Measurements from ENCODE around the gene ANKDD1B. TPM values are rescaled to one million over a fixed set of nuclear protein-coding genes. Genes with fewer than 3 reads are reported as not detected.

ANKDD1B gene
- total and polyA plus RNA-seq, 2 of the 13 experiments (the other 11 are each of a cell fraction or from before 2014, with no cell fraction given) = 0.12 to 0.27 TPM

DNA sequence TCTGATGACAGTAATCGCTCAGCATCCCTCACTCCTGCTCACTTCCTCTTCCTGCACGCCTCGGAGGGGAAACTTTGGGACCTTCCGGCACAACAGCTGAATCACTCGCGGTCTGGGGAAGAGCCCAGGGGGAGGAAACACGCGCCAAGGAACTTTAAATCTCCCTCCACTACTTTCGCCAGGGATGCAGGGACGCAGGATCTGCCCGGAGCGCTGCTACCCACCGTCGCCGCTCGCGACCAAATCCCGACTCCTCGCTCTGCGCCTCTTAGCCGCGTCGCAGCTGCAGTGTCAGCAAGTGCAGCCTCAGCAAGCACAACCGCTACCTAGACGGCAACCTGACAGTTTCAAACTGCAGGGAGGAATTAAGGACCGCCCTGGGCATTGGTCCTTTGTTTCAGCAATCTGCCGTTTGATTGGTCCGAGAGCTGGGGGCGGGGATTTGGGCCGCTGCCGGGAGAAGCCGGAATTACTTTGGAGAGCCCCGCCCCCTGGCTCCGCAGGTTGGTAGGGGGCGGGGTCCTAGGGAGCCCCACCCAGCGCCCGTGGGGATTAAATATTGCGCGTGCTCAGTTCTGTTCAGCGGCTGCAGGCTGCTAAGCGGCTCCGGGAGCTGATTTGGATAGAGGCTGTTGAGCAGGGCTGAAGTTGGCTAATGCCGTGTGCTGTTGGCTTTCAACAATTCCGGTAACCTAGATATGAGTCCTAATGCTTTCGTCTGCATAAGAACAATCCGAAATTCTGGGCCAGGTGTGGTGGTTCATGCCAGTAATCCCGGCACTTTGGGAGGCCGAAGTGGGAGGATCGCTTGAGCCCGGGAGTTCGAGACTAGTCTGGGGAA lies 106.0 kb downstream of the ANKDD1B start, which contains the start of gene POC5 (continued):
- TF ChIP-seq REST (IDR thresholded peaks at IDR 0.05; ENCODE audit: borderline replicate concordance in 1 of 2, low read depth in 1 of 2, low read length in 2 of 2) = no peak
- TF ChIP-seq ZIK1 (CRISPR knock-in tag; IDR thresholded peaks at IDR 0.05; ENCODE audit: borderline replicate concordance, low read depth) = no peak
- TF ChIP-seq ZNF746 (CRISPR knock-in tag; IDR thresholded peaks at IDR 0.05) = no peak
- TF ChIP-seq DMAP1 (CRISPR knock-in tag; IDR thresholded peaks at IDR 0.05) = peak; percentile 95
- no peak for TF ChIP-seq TBP (CRISPR knock-in tag; IDR thresholded peaks at IDR 0.05)
- peak; percentile 69 for TF ChIP-seq HNRNPLL (IDR thresholded peaks at IDR 0.05; ENCODE audit: low read depth, low read length, poor library complexity, severe bottlenecking)
- TF ChIP-seq YEATS4 (CRISPR knock-in tag; IDR thresholded peaks at IDR 0.05; ENCODE audit: borderline replicate concordance) = peak; percentile 92
- no peak for TF ChIP-seq ZNF20 (CRISPR knock-in tag; IDR thresholded peaks at IDR 0.05)
- TF ChIP-seq ZNF407 (CRISPR knock-in tag; IDR thresholded peaks at IDR 0.05; ENCODE audit: not compliant biosample characterization) = no peak
- no peak for TF ChIP-seq KLF15 (CRISPR knock-in tag; IDR thresholded peaks at IDR 0.05; ENCODE audit: borderline replicate concordance)
- no peak for TF ChIP-seq ZNF703 (CRISPR knock-in tag; IDR thresholded peaks at IDR 0.05; ENCODE audit: borderline replicate concordance)
- TF ChIP-seq GFI1 (CRISPR knock-in tag; IDR thresholded peaks at IDR 0.05; ENCODE audit: borderline replicate concordance) = 0 out of 2 replicates have a peak, but pooled peaks have one; percentile 23
- peak; percentile 66; the same call in 1 of the 2 replicates for TF ChIP-seq TARDBP (CRISPR knock-in tag; IDR thresholded peaks at IDR 0.05)
- TF ChIP-seq ATF1 (CRISPR knock-in tag; IDR thresholded peaks at IDR 0.05) = peak; percentile 49
- no peak; the same call in 1 of the 2 replicates for TF ChIP-seq ZNF614 (CRISPR knock-in tag; IDR thresholded peaks at IDR 0.05; ENCODE audit: borderline replicate concordance)
- no peak for TF ChIP-seq TCF12 (IDR thresholded peaks at IDR 0.05)
- 0 out of 2 replicates have a peak, but pooled peaks have one; percentile 33 for TF ChIP-seq TCF12 (CRISPR knock-in tag; IDR thresholded peaks at IDR 0.05)
- TF ChIP-seq SIN3B (IDR thresholded peaks at IDR 0.05; ENCODE audit: low read length) = peak; percentile 86
